Measurements from ENCODE around the gene ALAS1.
"Not testable (repeated sequence)": the region's sequence is repeated elsewhere in the genome, so short reads cannot be mapped to it uniquely, and the experiment has no call there.

ALAS1 gene

DNA sequence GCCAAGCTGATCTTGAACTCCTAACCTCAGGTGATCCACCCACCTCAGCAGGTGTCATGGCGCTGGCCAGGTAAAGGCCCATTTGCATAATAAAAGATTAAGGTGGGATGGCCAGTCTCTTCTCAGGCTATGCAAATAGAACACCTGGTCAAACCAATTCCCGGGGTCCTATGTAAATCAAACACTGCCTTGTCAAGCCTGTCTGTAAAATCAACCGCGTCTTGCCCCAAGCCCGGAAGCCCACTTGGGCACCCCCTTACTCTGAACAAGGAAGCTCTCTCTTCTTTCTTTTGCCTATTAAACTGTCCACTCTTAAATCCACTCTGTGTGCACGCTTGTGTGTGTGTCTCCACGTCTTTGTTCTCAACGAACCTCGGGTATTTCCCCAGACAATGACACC is 30.7 kb upstream of the ALAS1 start:
- H3K36me3 ChIP-seq = no peaks in the 10 kb centered on the region
- DNase-seq = no peak
- H3K27ac ChIP-seq = no peak overlapping the region
- H3K9me3 ChIP-seq = no peaks in the 10 kb centered on the region
- intact Hi-C loops (cut with DNase I; ENCODE audit: low total_unique reads) = no loop called here
- TF ChIP-seq, protein P1, sequence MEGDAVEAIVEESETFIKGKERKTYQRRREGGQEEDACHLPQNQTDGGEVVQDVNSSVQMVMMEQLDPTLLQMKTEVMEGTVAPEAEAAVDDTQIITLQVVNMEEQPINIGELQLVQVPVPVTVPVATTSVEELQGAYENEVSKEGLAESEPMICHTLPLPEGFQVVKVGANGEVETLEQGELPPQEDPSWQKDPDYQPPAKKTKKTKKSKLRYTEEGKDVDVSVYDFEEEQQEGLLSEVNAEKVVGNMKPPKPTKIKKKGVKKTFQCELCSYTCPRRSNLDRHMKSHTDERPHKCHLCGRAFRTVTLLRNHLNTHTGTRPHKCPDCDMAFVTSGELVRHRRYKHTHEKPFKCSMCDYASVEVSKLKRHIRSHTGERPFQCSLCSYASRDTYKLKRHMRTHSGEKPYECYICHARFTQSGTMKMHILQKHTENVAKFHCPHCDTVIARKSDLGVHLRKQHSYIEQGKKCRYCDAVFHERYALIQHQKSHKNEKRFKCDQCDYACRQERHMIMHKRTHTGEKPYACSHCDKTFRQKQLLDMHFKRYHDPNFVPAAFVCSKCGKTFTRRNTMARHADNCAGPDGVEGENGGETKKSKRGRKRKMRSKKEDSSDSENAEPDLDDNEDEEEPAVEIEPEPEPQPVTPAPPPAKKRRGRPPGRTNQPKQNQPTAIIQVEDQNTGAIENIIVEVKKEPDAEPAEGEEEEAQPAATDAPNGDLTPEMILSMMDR (IDR thresholded peaks at IDR 0.05) = no peak
- no peak overlapping the region for H3K4me3 ChIP-seq
- no peaks in the 10 kb centered on the region for H3K4me1 ChIP-seq
- no peaks in the 10 kb centered on the region for H3K27me3 ChIP-seq

DNA sequence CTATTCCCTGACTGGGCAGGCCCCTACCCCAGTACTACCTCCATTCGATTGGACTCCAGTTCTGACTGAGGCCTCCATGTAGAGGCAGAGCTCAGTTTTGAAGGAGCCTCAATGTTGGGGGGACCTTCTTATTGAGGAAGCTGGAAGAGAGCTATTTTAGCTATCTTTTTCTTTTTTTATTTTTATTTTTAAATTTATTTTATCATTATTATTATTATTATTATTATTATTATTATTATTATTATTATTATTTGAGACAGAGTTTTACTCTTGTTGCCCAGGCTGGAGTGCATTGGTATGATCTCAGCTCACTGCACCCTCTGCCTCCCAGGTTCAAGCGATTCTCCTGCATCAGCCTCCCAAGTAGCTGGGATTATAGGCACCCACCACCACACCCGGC is 27.7 kb upstream of the ALAS1 start:
- H3K27ac ChIP-seq; H3K4me3 ChIP-seq; H3K4me1 ChIP-seq; H3K27me3 ChIP-seq; H3K36me3 ChIP-seq; intact Hi-C loops (cut with DNase I; ENCODE audit: low total_unique reads); H3K9me3 ChIP-seq; DNase-seq: not testable (repeated sequence)

- intact Hi-C loops (cut with DNase I; ENCODE audit: low total_unique reads) = no loop called here
- no peaks in the 10 kb centered on the region for H3K36me3 ChIP-seq
- TF ChIP-seq, protein P1 (IDR thresholded peaks at IDR 0.05) = no peak
- H3K27ac ChIP-seq = no peak overlapping the region
- H3K27me3 ChIP-seq = no peaks in the 10 kb centered on the region
- H3K4me3 ChIP-seq = no peak overlapping the region
- no peaks in the 10 kb centered on the region for H3K9me3 ChIP-seq
- H3K4me1 ChIP-seq = peaks cover 0 to under 1% (median 0%) of the 10 kb centered on the region in 4 donors
- DNase-seq = no peak
These were observed 26.3 kb upstream of the ALAS1 start for GRCh38 chr3:52171514-52172261.

DNA sequence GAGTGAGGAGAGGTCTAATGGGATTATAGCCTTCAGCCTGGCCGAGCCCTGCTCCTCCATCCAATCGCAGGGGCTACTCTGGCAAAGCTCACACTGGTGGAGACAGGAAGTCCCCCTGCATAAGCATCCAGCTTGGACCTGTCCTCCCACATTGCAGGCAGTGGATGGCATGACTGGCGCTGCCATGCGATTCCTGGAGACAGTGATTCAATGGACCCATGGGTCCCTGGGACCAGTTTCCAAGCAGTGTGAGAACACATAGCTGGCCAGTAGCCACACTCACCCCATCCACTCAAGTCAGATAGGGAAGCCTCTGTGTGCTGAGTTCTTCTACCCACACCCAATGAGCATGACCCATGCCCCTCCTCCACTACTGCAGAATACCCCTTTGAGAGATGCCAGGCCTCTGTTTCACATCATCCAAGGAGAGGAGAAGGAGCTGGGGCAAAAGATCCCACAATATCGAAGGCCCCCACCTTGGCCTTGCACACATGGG is 25.6 kb upstream of the ALAS1 start:
- DNase-seq = no peak
- intact Hi-C loops (cut with DNase I; ENCODE audit: low total_unique reads) = no loop called here
- peaks cover 0 to 6% (median 0%) of the 10 kb centered on the region in 4 donors for H3K4me1 ChIP-seq

DNA sequence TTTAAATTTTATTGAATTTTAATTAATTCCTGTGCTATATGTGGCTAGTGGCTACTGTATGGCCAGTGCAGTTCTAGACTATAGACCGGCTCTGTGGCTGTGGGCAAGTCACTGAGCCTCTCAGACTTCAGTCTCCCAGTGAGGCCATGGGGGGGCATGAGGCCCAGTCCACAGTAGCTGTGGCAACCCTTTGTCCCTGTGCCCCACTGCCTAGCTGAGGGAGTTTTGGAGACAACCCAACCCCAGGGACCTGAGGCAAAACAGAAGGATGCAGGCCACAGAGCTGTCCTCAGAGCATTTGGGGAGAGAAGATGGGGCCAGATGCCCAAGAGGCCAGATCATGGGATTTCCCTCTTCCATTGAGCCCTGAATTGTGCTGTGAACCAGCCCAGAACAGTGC is 24.9 kb upstream of the ALAS1 start:
- H3K27me3 ChIP-seq = no peaks in the 10 kb centered on the region
- H3K9me3 ChIP-seq = no peaks in the 10 kb centered on the region
- H3K27ac ChIP-seq = no peak overlapping the region
- intact Hi-C loops (cut with DNase I; ENCODE audit: low total_unique reads) = no loop called here
- H3K4me3 ChIP-seq = no peak overlapping the region
- DNase-seq = no peak
- TF ChIP-seq, protein P1 (IDR thresholded peaks at IDR 0.05) = no peak
- H3K36me3 ChIP-seq = no peaks in the 10 kb centered on the region
- peaks cover 0 to 8% (median 0%) of the 10 kb centered on the region in 4 donors for H3K4me1 ChIP-seq

More for the DNA sequence above, 25.6 kb upstream of the ALAS1 start:
- no peaks in the 10 kb centered on the region for H3K36me3 ChIP-seq
- no peaks in the 10 kb centered on the region for H3K9me3 ChIP-seq
- no peaks in the 10 kb centered on the region for H3K27me3 ChIP-seq
- no peak overlapping the region for H3K4me3 ChIP-seq
- TF ChIP-seq, protein P1 (IDR thresholded peaks at IDR 0.05) = no peak
- no peak overlapping the region for H3K27ac ChIP-seq

DNA sequence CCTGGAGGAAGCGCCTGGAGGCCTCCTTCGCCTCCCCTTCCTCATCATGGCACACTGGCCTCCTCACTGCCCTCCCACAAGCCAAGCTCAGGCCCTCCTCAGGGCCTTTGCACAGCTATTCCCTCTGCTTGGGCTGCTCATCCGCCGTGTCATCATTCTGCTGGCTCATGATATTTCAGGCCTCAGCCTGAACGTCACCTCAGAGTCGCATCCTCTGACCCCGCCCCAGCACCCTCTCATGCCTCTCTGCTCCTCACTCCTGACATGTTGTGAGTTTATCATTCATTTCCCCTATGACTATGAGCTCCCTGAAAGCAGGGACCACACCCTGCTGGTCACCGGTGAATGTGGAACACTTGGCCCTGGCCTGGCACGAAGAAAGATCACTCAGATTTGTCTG is 23.1 kb upstream of the ALAS1 start:
- intact Hi-C loops (cut with DNase I; ENCODE audit: low total_unique reads) = no loop called here
- no peak overlapping the region for H3K4me3 ChIP-seq
- no peaks in the 10 kb centered on the region for H3K27me3 ChIP-seq
- no peaks in the 10 kb centered on the region for H3K36me3 ChIP-seq
- TF ChIP-seq, protein P1 (IDR thresholded peaks at IDR 0.05) = no peak
- no peak for DNase-seq
- H3K9me3 ChIP-seq = no peaks in the 10 kb centered on the region
- H3K27ac ChIP-seq = no peak overlapping the region
- H3K4me1 ChIP-seq = peaks cover 0 to 10% (median 0%) of the 10 kb centered on the region in 4 donors

Data from tibial artery (tissue), 4 donors.